PC-3 (cell line): Measurements from ENCODE around the gene RCAN1.

Experiments used
- CTCF ChIP-seq: fragments of 300-600 bp; sonication (generic); conservative IDR thresholded peaks from 2 replicates; pipeline ENCODE4 v1.5.1; 2017; ENCODE audit warnings: antibody characterized with exemption, low read depth, mild to moderate bottlenecking, low read length
- EZH2 ChIP-seq: fragments of 300-600 bp; sonication (generic); IDR thresholded peaks from one replicate; pipeline ENCODE4 v1.6.1; 2017; ENCODE audit warnings: antibody characterized with exemption, mild to moderate bottlenecking, low read length; ENCODE audit not compliant: unreplicated experiment
- EZH2phosphoT487 ChIP-seq: fragments of 300-600 bp; sonication (generic); IDR thresholded peaks from 2 replicates; pipeline ENCODE4 v1.6.1; 2018; ENCODE audit warnings: mild to moderate bottlenecking, antibody characterized with exemption, low read length, borderline replicate concordance

DNA sequence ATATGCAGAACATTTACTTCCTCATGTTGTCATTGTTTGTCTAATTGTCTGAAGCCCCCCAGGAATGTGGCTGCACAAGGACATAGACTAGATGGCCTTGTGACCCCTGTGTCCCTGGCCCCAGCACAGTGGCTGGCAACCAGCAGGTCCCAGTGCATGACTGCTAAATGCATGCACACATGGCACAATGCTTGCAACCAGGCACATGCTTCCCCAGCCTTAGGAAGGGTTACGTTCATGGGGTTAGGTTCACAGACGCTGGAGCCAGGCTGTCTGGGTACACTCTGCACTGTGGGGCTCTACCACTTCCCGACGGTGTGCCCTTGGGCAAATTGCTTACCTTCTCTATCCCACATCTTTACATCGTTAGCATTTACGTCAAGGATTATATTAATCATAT is 32.6 kb upstream of the RCAN1 start:
- no peak for TF ChIP-seq CTCF
- TF ChIP-seq EZH2, result no peak
- TF ChIP-seq EZH2phosphoT487, result no peak
